NCI-H446 (cell line): ENCODE data around the gene TUBE1.
"Not testable (repeated sequence)": the region's sequence is repeated elsewhere in the genome, so short reads cannot be mapped to it uniquely, and the experiment has no call there.

ENCODE experiments used
- DNase-seq, 2 experiments: peaks; one replicate each; lab custom pipeline; 2025; lab: John Stamatoyannopoulos, UW

TUBE1 gene

DNA sequence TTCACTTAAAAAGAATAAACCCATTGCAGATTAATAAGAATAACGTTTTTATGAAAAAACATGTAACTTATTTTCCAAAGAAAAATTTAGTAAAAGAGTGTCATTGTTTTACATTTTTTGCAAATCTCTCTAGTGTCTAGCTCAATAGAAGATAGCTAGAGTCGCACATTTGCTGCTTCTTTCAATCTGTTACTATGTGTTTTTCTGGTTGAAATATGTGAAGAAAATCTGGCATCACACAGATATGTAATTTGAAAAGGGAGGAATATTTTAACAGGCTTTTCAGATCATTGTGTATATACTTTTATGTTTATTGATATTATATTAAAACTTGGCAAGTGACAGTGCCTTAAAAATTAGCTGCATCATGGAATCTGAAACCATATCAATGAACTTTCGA is 24.3 kb downstream of the TUBE1 start:
- DNase-seq = no peak

DNA sequence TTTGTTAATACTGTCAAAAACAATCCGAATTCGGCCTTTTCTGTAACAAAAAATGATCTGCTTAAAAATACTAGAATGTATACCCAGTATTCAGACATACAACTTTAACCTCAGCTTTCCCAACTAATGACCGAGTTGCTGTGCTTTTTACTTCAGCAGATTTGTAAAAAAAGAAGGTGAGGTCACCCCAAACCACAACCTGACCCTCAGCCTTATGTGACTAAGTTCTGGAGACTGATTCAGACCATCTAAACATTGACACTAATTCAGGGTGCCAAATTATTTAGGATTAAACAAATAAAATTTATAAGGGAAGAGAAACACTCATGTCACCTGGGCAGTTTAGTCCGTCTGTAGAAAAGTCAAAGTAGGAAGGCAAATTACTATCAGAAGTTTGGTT is 25.7 kb downstream of the TUBE1 start:
- DNase-seq = no peak

DNA sequence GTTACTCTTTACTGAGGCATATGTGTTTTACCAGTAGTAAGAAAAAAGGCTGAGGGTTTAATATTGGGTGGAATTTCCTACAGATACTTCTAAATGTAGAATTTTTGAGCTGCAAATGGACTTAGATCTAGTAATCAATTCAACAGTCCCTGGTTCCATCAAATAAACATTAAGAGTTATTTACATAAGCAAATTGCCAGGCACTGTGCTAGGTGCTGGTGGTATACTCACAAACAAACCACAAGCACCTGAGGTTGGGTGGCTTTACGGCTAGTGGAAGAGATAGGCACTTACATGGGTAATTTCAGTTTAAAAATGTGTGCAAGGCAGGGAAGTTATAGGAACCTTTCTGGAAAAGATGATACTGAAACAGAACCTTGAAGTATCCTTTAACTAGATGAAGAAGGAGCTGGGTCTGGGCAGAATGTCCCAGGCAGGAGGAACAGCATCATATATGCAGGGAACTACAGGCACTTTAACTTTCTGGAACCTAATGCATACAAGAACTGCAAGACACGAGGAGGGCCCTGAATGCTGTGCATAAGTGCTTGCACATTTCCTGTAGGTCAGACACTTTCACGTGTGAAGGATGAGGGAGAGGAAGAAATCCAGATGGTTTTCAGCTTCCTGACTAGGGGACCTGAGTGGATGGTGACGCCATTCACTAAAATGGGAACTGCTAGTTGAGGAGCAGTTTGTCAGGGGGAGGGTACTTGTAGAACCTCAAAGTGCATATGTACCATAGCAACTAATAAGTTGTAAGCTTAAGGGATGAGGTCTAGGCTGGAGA is 28.8 kb downstream of the TUBE1 start:
- no peak for DNase-seq

DNA sequence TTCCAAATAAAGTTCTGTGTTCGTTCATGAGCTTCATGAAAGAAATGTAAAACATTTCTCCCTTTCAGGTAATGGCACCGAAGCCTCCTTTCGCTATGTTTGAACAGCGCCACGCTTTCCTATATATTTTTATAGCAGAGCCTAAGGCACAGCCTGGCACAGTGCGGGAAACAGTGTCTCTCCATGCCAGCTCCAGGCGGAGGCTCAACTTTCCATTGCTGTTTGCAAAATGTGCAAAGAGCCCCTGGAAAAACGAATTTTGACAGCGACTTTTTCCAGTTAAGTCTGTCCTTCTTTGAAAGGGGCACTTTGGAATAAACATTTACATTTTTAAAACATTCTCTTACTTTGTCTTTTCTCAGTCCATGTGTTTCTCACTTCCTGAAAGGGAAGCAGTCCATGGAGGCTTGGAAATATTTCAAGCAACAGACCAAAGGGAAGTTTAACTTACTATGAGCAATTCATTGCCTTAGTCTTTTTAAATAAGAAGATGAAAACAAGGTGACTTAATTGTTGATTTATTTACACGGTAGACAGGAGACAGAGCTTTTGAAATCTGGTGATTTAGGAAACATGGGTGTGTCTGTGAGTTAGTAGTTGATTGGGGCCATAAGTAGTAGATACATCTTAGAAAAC is 32.6 kb downstream of the TUBE1 start:
- no peak for DNase-seq

DNA sequence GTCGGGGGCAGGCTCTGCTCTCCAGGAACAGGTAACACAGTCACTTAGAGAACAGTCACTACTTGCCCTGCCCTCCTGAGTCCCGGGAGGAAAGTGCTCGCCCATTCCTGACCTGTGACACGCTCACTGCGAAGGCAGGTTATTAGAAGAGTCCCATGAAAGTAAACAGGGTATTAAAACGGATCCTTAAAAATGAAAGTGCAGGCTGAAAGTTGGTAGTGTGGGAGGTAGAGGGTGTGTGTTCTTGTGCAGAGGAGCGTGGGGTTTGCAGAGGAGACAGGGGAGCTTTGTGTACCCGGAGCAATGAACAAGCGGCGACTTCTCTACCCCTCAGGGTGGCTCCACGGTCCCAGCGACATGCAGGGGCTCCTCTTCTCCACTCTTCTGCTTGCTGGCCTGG is 33.3 kb downstream of the TUBE1 start, which contains the start of gene CCN6:
Gene CCN6 (plus strand): TSS at position 104 of the 400 bp plus-strand sequence. CDS start 254 bp downstream, at position 358.
- no peak for DNase-seq

DNA sequence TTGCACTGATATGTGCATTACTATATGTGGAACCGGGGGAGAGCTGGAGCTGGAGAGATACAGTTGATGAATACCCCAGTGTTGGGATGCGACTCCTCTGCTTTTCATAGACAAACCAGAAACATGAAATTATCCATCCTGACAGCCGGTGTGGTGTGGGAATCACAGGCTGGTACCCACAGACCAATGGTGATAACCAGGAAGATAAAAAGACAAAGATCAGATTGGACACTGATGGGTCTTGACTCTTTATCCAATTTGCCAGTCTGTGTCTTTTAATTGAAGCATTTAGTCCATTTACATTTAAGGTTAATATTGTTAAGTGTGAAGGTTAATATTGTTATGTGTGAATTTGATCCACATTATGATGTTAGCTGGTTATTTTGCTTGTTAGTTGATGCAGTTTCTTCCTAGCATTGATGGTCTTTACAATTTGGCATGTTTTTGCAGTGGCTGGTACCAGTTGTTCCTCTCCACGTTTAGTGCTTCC is 36.0 kb downstream of the TUBE1 start:
- DNase-seq = not testable (repeated sequence)

DNA sequence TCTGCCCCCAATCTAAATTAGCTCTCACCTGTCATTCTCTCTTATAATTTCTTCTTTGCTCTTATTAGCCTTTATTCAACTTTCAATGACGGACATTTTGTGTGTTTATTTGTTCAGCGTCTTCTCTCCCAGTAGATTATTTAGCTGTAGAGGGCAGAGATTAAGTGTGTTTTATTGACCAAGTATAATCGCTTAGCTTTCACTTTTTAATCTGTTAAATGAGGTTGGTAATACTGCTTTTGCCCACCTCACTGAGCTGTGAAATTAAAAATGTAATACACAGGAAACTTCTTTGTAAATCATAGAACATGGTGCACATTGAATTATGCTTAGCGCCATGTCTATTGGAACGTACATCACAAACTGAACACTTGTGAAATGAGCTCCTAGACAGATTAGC is 36.9 kb downstream of the TUBE1 start:
- DNase-seq = no peak

DNA sequence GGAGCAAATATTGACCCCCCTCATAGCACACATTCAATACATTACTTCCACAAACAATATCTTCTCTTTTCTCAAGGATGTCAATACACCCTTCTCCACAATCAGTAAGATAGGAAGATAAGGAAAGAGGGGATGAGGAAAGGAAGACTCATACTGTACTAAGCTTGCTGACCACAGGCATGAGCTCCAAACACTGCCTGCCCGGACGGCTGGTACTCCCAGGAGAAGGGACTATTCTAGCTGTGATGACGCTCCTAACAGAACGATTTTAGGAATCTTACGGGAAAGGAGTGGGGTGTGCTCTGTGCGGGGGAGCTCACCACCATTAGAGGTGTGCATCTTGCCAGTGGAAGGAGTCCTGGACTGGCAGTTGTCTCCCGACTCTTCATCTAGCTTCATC is 37.3 kb downstream of the TUBE1 start:
- DNase-seq = no peak

DNA sequence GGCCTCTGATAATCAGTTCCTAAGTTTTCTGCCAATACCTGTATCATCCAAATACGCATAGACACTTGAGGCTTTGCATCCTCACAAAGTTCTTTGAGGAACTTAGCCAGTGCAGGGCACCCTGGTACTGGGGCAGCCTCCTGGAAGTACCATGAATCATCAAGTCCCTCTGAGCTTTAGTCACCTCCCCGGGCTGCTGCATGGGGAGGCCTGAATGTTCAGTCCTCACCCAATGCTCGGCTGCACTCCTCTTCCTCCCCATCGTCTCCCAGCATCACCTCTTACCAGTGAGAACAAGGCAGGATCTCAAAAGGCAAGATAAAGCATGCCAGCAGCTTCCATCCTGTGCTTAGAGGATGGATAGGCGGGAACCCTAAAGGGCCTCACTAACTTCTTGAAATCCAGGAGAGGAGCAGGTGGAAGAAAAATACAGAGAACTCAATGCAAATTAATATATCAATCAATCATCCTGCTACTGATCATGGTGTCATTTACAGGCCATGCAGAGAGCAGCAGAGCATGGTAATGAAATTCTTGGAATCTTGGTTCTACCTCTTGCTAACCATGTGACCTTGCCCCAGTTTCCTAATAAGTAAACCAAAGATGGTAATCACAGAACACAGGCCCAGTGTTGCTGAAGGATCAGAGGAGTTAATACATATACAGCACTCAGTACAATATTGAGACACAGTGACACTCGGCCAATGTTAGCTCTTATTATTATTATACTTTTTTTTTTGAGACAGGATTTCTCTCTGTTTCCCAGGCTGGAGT is 38.1 kb downstream of the TUBE1 start:
- no peak for DNase-seq

DNA sequence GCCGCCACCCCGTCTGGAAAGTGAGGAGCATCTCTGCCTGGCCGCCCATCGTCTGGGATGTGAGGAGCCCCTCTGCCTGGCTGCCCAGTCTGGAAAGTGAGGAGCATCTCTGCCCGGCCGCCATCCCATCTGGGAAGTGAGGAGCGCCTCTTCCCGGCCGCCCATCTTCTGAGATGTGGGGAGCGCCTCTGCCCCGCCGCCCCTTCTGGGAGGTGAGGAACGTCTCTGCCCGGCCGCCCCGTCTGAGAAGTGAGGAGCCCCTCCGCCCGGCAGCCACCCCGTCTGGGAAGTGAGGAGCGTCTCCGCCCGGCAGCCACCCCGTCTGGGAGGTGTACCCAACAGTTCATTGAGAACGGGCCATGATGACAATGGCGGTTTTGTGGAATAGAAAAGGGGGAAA is 39.8 kb downstream of the TUBE1 start:
- not testable (repeated sequence) for DNase-seq

DNA sequence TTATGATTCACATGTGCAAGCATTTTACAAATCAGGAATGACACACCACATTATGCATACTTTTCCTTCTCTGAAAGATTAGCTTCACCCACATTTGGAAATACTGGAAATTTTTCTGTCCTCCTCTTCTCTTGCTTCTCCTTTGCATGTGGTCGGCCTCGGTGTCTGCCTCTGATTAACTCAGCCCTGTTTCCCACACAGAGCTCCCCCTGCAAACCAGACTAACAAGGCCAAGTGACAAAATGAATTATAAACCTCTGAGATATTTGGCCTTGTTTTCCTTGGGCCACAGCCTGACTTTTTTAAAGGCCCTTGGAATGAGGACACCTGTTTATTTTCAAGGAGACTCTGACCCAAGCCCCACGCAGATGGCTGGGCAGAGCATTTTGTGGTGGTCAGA is 42.4 kb downstream of the TUBE1 start:
- DNase-seq = no peak

DNA sequence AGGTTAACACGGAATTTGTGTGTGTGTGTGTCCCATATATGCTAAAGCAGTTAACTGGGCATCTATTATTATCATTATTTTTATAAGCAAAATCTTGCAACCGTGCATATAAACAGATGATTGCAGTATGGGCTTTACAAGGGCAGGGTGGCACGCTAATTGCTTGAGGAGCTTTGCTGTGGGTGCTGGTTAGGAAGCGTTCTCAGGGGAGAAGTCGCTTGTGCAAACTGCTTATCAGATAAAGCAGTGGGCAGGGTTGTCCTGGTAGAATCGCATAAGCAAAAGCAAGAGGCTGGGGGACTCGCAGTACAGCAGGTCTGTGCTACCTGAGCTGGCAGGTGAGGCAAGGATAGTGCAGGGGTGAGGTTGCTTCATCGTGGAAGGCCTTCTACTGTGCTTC is 43.1 kb downstream of the TUBE1 start:
- no peak for DNase-seq

DNA sequence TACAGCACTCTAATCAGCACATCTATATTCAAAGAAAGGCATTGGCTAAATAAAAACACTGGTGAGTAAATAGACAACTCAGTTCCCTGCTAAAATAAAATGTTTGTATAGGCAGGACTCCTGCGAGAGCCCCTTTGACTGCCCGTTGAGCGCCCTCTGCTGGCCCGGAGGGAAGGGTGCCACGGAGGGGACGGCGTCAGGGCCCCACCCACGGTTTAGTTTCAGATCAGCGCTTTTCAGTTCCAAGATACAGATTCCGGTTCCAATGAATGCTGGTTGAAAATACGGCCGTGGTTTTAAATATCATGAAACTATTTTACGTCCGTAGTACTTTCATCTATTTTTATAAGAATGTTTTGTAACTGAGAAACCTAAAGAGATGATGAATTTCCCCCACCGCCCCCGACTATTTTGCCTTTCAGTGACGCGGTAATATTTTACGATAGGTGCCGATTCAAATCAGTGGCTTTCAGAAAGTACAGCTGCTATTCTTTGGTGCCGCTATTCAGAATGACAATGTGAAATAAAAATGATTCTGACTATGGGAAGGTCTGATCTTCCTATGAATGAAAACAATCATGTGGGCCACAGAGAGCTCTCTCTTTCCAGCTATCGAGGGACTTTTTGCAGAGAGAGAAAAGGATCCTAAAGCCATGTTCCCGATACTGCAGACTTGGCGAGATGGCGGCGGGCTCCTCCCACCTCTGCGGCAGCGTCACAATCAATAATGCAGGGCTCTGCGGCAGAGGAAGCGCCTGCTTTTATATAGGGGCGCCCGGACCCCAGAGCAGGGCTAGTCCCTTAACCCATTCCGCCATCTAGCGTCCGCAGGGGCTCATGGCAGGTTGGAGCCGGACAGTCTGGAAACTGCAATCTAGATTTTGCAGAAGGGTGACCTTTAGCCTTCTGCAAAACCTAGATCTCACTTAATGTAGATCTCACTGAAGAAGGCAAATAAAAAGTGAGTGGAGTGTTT is 44.0 kb downstream of the TUBE1 start:
- DNase-seq = peak; percentile 87 to 93

DNA sequence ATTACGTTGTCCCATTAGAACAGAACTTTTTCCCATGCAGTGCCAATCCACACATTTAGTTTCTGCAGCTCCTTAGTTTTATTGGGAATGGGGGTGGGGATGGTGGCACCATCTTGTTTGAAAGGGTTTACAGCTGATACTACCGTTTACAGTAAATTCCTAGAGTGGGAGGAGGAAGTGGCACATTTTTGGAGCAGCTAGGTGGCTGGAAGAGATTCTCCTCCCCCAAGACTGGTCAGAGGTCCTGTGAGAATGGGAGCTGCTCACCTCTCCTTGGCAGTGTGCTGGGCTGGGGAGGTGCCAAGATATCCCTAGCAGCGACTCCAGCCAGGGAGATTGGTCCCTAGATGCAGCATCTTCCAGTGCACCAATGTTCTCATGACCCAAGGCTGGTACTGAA is 45.7 kb downstream of the TUBE1 start:
- DNase-seq = no peak

DNA sequence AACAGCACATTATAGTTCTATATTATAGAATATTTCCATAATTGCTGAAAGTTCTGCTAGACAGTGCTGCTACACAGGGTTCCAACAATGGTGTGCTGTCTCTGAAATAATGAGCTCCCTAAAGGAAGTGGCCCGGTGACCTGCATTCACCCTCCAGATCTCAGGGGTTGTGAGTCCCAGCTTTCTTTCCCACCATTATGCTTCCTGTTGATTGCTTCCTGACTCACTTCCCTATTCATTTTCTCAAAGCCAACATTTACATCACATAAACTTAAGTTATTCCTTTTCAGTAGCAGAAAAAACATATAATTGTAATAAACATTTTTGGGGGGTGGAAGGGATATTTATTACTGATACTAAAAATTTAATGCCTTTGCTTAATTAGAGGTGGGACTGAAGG is 46.3 kb downstream of the TUBE1 start:
- no peak for DNase-seq

DNA sequence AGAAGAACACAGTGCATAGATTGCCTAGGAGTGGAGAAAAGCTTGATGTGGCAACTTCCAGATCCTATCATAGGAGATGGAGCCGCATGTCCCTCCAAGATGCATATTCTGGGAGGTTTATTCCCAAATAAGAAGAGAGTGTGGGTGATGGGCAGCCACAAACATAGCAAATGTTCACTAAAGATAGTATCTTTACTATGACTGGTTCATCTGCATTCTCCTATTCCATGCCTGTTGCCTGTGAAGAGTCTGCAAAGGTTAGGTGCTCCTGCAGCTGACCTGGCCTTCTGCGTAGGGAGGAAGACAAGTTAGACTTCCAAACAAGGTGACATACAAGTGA is 47.9 kb downstream of the TUBE1 start:
- DNase-seq = no peak

DNA sequence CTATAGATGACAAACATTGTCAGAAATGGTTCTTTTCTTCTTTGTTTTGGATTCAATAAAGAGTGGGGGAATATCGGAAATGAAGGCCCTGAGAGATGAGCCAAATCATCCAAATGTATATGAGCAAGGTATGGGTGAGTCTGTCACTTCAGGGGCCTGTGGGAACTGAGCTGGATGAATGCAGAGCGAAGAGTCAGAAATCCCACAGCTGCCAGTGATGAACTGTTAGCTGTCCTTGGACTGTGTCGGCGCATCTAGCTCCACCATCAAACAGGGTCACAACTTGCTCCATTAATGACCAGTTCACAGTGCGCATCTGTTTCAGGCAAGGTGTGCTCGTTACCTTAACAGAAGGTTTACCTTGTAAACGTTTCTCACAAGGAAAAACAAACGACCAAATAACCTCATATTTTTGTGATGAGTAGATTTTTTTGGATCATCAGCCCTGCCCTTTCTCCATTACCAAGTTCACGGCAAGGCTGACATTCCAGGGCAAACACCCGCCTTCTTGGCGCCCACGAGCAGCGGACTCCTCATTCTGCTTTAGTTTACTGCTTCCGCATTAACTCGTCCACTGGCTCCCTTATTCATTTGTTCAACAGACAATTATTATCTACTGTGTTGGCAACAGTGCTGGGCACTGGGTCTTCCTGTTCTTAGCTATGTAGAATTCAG is 48.4 kb downstream of the TUBE1 start:
- no peak for DNase-seq

DNA sequence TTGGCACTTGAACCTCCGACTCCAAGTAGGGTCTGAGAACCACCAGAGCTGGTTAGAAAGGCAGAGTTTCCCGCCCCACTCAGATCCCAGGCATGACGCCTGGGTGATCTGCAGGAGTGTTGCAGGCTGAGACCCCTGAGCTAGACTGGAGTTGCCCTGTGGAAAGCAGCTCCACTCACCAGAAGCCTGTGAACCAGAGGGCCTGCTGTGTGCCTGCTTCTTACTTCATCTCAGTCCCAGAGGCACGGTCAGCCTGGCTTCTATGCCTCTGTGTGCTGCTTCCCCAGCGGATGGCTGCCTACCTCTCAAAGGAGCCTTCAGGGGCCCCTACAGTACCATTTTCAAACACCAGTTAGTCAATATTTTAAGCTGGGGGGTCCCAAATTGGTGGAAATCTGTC is 49.0 kb downstream of the TUBE1 start:
- DNase-seq = no peak

DNA sequence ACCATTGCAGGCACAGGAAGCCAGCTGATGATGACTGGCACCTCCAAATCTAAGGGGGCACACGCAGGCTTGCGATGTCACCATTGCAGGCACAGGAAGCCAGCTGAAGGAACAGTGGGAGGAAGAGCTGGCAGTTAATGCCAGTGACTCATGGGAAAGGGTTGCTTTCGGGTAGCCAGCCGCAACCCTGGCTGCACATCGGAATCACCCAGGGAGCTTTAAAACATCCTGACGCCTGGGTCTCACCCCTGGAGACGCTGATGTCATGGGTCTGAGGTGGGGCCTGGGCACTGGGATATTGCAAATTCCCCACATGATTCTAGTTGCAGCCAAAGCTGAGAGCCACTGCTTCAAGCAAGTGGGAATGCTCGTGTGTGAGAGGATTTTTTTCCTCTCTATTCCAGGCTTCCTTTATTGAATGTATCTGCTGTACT is 49.5 kb downstream of the TUBE1 start:
- no peak for DNase-seq

DNA sequence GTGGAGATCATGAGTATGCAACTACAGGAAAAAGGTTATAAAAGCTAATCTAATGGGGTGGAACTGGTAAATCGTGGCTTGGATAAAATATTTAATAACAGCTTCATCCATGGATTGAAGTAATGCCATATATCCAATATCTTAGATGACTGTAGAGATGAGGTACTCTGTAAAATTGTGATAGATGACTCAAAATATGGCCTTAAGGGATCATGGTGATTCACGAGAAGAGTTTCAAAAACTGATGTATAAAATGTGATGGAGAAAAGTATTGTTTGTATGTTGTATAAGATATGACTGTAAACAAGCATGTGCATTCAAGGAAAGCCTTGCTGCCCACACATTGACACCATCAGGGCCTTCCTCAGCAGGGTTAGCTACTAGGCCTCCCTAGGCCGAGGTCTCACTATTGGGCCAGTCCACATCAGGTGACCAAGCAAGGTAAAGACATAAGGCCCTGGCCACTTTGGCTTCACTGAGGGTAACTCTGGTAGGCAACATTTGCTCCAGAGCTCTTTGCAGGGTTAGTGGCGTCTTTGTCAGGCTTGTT is 51.1 kb downstream of the TUBE1 start:
- DNase-seq = no peak

DNA sequence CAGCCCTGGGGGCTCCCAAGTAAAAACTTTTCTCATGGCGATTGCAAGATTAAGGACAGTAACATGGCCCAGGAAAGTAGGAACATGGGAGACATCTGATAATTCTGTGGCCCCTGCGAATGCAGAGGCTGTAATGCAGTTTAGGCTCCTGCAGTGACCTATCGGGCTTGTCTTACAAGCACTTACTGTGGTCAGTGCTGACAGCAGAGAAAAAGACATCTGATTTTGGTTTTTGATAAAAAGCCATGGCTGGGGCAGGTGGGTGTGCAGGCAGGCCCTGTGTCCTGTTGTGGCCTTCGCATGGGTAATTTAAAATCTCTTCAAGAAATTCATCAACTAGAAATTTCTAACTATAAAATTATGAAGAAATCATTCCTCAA is 52.7 kb downstream of the TUBE1 start:
- DNase-seq = no peak
